ES-I3 (cell line): Measurements from ENCODE around the gene DAAM1.

Source experiments
- H3K36me3 ChIP-seq: 2 replicates; pipeline ENCODE4 v1.6.1; 2013; ENCODE audit warnings: mild to moderate bottlenecking, low read length, control low read depth, moderate library complexity; ENCODE audit not compliant: insufficient read depth
- H3K4me1 ChIP-seq: 2 replicates; pipeline ENCODE4 v1.6.1; 2013; ENCODE audit warnings: mild to moderate bottlenecking, control low read depth, low read length; ENCODE audit not compliant: insufficient read depth
- H3K9ac ChIP-seq: 2 replicates; pipeline ENCODE4 v1.6.1; 2013; ENCODE audit warnings: low read depth, mild to moderate bottlenecking, low read length, moderate library complexity
- H3K9me3 ChIP-seq: 2 replicates; pipeline ENCODE4 v1.6.1; 2013; ENCODE audit warnings: mild to moderate bottlenecking, low read length, moderate library complexity; ENCODE audit not compliant: control insufficient read depth, insufficient read depth

The DAAM1 gene

DNA sequence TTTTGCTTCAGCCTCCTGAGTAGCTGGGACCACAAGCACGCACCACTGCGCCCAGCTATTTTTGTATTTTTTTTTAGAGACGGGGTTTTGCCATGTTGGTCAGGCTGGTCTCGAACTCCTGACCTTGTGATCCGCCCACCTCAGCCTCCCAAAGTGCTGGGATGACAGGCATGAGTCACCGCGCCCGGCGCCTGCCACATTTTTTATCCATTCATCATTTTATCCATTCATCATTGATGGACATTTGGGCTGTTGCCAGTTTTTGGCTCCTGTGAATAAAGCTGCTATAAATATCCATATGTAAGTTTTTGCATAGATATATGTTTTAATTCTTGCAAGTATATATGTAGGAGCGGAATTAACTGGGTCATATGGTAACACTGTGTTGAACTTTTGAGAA, 79.5 kb downstream of the DAAM1 start:
- no peaks in the 10 kb centered on the region for H3K9me3 ChIP-seq
- H3K9ac ChIP-seq = no peak overlapping the region
- H3K36me3 ChIP-seq = peaks cover 4% of the 10 kb centered on the region; the same call in 1 of the 2 replicates
- no peaks in the 10 kb centered on the region for H3K4me1 ChIP-seq

DNA sequence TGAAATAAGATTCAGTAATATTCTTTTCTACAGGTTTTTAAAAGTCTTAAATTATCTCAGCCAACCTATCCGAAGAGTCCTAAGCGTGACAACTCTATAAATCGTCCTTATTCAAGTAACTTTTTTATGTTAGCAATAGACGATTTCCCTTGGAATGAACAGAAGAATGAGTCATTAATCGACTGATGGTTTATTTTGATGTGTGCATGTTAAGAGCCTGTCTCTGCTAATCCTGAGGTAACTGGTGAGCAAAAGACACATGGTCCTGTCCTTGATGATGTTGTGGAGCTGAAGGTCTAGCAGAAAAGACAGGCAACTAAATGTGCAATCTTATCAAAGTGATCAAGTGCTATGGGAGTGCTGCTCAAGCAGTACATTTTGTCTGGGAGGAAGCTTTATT, 80.4 kb downstream of the DAAM1 start:
- Histone ChIP-seq H3K4me1 (no peaks in the 10 kb centered on the region), H3K9ac (no peak overlapping the region), H3K36me3 (peaks cover 4% of the 10 kb centered on the region; the same call in 1 of the 2 replicates), H3K9me3 (no peaks in the 10 kb centered on the region)

DNA sequence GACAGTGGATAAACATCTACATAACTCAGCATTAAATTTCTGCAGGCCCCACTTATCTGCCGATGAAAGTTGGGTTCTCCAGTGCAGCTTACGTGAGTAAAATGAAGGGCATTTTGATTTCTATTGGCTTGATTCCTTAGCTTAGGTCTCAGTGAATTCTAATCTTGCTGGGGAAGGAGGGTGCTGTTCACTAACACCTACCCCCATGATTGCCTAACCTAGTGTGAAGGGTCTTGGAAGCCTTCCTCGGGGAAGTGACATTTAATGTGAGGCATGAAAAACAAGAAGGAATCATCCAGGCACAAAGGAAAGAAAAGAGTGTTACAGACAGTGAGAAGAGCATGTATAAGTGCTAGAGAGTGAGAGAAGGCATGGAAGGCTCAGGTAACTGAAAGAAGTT, 81.0 kb downstream of the DAAM1 start:
- Histone ChIP-seq H3K9me3 (no peaks in the 10 kb centered on the region), H3K9ac (no peak overlapping the region), H3K36me3 (peaks cover 4% of the 10 kb centered on the region; the same call in 1 of the 2 replicates), H3K4me1 (no peaks in the 10 kb centered on the region)

DNA sequence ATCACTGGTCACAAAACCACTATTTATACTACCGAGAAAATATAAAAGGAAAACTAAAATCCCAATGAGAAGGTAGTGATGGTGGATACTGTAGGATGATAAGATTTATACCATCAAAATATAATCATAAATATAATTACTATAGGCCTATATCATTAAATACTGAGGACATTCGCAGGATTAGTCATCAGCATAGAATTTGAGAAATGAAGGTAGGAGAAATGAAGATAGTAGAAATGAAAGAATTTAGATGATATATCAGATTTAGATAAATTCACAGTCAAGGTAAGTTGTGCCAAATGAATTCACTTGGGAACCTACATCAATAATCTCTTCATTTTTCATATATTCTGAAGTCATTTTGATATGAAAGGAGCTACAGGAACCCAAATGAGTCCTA, 82.8 kb downstream of the DAAM1 start:
- no peaks in the 10 kb centered on the region for H3K4me1 ChIP-seq
- no peaks in the 10 kb centered on the region for H3K36me3 ChIP-seq
- H3K9ac ChIP-seq = no peak overlapping the region
- no peaks in the 10 kb centered on the region for H3K9me3 ChIP-seq

DNA sequence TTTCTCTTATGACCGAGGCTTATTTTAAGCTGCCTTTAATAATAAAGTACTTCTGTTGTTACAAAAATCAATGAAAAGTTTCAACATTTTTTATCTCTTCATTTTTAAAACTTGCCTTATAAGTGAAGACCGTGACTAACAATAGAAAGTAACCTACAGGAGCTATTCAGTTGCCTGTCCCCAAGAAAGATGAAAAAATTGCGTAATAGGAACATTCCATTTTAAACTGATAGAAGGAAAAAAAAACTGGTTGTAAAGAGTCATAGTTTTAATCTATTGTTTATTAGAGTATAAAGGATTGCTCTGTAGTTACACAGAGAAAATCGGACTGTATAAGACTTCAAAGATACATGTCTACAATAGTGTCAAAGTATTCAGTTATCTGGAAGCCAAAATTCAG, 83.3 kb downstream of the DAAM1 start:
- Histone ChIP-seq H3K4me1 (no peaks in the 10 kb centered on the region), H3K36me3 (no peaks in the 10 kb centered on the region), H3K9ac (no peak overlapping the region), H3K9me3 (no peaks in the 10 kb centered on the region)

DNA sequence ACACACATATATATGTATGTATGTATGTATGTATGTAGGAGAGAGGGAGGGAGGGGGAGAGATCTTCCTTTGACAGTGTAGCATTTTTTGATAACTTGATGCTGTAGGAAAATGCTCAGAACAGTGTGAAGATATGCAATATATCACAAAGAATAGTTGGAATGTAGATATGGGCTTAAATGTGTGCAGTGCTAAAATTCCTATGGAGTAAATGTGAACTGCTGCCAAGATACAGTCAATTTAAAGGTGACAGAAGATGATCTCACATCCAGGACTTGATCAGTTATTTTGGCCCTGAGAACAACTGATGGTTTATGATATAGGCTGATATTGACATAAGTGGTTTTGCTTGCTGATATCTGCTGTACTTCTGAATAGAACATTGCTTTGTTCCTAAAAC, 84.2 kb downstream of the DAAM1 start:
- Histone ChIP-seq H3K9ac (no peak overlapping the region), H3K9me3 (no peaks in the 10 kb centered on the region), H3K4me1 (no peaks in the 10 kb centered on the region), H3K36me3 (no peaks in the 10 kb centered on the region)

DNA sequence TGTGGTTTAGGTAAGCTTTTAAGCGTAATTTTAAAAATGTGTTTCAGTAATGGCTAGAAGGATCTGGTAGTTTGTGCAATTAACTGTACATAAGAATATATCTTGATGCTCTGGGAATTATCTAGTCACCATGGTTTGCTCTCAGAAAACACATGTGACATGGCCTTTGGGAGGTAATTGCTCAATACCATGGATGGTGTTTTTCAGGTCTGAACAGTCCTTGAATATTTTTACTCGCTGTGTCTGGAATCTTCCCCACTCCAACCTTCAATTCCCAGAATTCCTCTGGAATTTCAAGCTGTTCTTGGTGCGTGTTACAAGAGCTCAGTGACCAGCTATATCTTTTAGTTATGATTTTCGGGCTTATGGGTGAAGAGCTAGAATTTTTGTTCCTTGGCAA, 85.3 kb downstream of the DAAM1 start:
- Histone ChIP-seq H3K36me3 (no peaks in the 10 kb centered on the region), H3K9me3 (no peaks in the 10 kb centered on the region), H3K4me1 (no peaks in the 10 kb centered on the region), H3K9ac (no peak overlapping the region)

DNA sequence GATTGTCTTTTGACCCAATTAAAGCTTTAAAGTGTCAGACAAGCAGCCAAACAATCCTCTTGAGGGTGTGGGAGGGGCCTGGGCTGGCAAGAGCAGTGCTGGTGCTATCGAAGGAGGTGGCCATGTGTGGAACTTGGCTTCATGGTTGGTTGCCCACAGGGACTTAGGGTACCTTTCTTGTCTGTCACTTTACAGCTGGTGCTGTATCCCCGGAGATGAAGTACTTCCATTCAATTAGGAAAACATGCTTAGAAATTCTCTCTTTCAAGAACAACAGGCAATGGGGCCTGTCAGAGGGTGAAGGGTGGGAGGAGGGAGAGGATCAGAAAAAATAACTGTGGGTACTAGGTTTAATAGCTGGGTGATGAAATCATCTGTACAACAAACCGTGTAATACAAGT, 86.5 kb downstream of the DAAM1 start:
- no peaks in the 10 kb centered on the region for H3K36me3 ChIP-seq
- no peaks in the 10 kb centered on the region for H3K4me1 ChIP-seq

DNA sequence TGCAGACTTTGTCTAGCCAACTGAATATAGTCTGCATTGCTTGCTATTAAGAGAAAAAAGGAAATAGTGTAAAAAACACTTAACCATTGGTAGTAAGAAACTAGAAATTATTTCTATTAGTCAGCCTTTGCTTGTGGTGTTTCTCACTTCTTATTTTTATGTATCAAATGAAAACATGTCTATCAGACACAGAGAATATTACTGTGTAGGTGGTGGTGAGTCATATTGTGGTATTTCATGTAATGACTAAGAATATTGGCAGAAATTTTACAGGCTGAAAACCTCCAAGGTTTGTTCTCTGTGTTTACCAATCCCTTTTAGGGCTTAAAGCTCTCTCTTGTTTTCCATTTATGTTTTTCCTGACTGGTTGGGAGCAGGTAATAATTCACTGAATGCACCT, 87.2 kb downstream of the DAAM1 start:
- H3K36me3 ChIP-seq = no peaks in the 10 kb centered on the region
- no peaks in the 10 kb centered on the region for H3K4me1 ChIP-seq
- H3K9ac ChIP-seq = no peak overlapping the region
- H3K9me3 ChIP-seq = peaks cover 3% of the 10 kb centered on the region; the same call in 1 of the 2 replicates

More for the DNA sequence above, 86.5 kb downstream of the DAAM1 start:
- Histone ChIP-seq H3K9me3 (peaks cover 3% of the 10 kb centered on the region; the same call in 1 of the 2 replicates), H3K9ac (no peak overlapping the region)

DNA sequence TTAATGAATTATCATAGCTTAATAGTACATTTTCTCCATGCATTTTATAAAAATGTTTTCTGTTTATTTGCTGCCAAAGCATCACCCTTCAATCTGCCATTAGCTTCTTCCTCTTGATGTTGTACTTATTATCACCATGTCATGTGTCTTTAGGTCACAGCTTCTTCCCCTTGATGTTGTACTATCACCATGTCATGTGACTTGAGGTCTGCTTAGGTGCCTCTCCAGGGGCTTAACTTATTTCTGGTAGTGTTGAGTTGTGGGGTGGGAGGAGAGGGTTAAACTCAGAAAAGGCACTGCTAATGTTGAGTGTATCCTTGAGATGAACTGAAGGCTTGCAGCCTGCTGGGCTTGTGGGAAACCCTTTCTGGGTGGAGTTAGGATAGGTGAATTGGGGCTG, 87.8 kb downstream of the DAAM1 start:
- Histone ChIP-seq H3K4me1 (no peaks in the 10 kb centered on the region), H3K9me3 (peaks cover 3% of the 10 kb centered on the region; the same call in 1 of the 2 replicates), H3K9ac (no peak overlapping the region), H3K36me3 (no peaks in the 10 kb centered on the region)

DNA sequence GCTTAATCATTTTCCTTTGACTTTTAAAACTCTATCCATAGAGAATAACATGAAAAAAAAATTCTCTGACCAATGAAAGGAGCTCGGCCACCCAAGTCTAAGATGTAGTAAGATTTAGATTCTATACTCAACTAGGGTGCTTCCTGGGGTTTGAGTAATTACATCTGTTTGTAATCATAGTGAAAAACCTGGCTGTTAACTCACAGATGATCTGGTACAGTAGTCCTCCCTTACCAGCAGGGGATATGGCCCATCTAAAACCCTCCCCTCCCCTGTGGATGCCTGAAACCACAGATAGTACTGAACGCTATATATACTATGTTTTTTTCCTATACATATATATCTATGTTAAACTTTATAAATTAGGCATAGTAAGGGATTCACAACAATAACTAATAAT, 89.2 kb downstream of the DAAM1 start:
- H3K9me3 ChIP-seq = peaks cover 3% of the 10 kb centered on the region; the same call in 1 of the 2 replicates
- H3K36me3 ChIP-seq = no peaks in the 10 kb centered on the region
- no peaks in the 10 kb centered on the region for H3K4me1 ChIP-seq
- H3K9ac ChIP-seq = no peak overlapping the region

DNA sequence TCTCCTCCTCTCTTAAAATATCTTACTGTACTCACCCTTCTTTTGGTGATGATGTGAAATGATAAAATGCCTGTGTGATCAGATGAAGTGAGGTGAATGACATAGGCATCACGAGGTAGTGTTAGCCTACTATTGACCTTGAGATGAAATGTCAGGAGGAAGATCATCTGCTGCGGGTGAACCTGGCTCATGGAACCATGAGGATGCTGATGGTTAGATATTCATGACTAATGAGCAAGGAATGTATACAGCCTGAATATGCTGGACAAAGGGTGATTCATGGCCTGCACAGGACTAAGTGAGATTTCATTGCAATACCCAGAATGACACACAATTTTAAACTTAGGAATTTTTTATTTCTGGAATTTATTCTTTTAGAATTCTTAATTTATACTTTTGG, 89.6 kb downstream of the DAAM1 start:
- Histone ChIP-seq H3K4me1 (no peaks in the 10 kb centered on the region), H3K36me3 (no peaks in the 10 kb centered on the region), H3K9me3 (peaks cover 3% of the 10 kb centered on the region; the same call in 1 of the 2 replicates), H3K9ac (no peak overlapping the region)

DNA sequence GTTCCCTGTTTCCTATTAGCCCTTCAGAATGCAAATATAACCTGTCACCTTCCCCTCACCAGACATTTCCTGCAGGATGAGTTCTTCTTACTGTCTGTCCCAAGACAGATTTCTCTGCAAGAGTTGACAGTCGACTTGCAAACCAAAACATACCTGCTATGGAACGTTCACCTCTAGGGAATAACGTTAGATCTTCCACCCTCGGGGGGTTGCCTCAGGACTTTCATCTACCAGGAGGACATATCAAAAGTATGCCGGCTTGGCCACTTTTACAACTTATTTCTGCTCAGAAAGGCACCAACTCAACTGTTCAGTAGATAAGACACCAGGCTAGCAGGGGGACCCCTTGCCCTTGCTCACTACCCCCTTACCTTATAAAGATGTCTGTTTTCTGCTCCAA, 92.5 kb downstream of the DAAM1 start:
- Histone ChIP-seq H3K9me3 (peaks cover 7% of the 10 kb centered on the region), H3K36me3 (no peaks in the 10 kb centered on the region), H3K4me1 (peaks cover 9% of the 10 kb centered on the region; the same call in 1 of the 2 replicates), H3K9ac (no peak overlapping the region)

DNA sequence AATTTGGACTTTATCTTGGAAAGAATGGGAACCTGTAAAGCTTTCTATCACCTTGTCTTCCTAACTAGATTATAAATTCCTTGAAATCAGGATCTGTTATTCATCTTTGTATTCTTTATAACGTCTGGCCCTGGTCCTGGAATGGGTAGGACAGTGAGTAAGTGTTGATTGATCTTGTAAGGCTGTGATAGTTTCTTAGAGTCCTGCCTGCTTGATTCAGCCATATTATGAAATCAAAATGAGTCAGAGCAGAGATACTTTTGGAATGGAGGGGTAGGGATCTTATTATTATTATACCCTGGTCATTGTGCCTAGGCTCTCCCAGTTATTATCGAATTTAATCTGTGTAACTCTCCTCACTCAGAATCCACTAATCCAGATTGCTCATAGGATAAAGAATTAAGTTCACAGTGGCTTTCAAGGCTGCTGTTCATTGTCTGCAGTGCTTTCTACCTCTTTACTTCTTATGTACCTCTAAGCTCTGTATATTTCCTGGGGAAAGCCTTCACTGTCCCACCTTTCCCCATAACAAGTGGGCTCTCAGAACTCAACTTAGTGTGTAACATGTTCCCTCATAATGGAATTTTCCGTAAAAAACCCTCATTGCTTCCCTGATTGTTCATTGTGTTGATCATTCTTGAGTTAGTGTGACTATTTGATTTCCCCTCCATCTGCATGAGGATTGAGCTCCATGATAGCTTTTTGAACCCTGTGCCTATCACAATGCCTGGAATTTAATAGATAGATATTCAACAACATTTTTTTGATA, 93.3 kb downstream of the DAAM1 start:
- Histone ChIP-seq H3K9ac (no peak overlapping the region), H3K4me1 (peaks cover 9% of the 10 kb centered on the region; the same call in 1 of the 2 replicates), H3K36me3 (no peaks in the 10 kb centered on the region), H3K9me3 (peaks cover 10% of the 10 kb centered on the region)

DNA sequence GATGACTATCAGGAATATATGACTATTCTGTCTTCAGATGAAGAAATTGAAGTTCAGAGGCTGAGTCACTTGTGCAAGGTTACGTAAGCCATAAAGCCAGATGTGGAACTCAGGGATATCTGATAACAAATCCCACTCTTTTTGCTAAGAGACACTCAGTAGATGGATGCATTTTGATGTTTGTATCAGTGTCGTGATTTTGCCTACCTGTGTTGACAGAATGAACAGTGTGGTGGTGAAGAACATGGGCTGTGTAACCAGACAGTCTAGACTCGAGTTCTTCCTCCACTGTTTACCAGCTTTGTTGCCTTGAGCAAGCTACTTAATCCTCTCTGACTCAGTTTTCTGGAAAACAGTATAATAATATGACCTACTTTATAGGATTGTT, 93.9 kb downstream of the DAAM1 start:
- H3K36me3 ChIP-seq = no peaks in the 10 kb centered on the region
- peaks cover 9% of the 10 kb centered on the region; the same call in 1 of the 2 replicates for H3K4me1 ChIP-seq
- H3K9me3 ChIP-seq = peaks cover 10% of the 10 kb centered on the region
- no peak overlapping the region for H3K9ac ChIP-seq
